CD14-positive monocyte (primary cell): Measurements from ENCODE around the gene HEBP1. TPM values are rescaled to one million over a fixed set of nuclear protein-coding genes. Genes with fewer than 3 reads are reported as not detected.

Experiments used
- DNase-seq, 3 donors: peaks; one replicate each; pipeline ENCODE4 v3.0.0-alpha.2; 2011 to 2022
- H2AFZ ChIP-seq: 2 replicates; pipeline ENCODE4 v1.6.0; 2012; ENCODE audit warnings: mild to moderate bottlenecking, low read depth, low read length, inconsistent platforms; ENCODE audit not compliant: insufficient read depth, poor library complexity, severe bottlenecking
- H3K27ac ChIP-seq, 2 donors: 1 replicate in 1 of 2; 2 replicates in 1 of 2; pipeline ENCODE4 v1.5.1; 2012 to 2013; ENCODE audit warnings: low read length in 2 of 2, control low read depth in 1 of 2, inconsistent platforms in 1 of 2, low read depth in 1 of 2, mild to moderate bottlenecking in 1 of 2
- H3K27me3 ChIP-seq, 2 donors: one replicate each; pipeline versions ENCODE4 v1.6.0 to v1.6.1; 2011 to 2013; ENCODE audit warnings: low read length in 2 of 2; ENCODE audit not compliant: control insufficient read depth in 2 of 2, insufficient read depth in 2 of 2
- H3K36me3 ChIP-seq, 2 donors: replicated peaks in 1 of 2; 1 replicate in 1 of 2; 2 replicates in 1 of 2; pipeline versions ENCODE4 v1.5.1 to v1.6.1; 2012 to 2013; ENCODE audit warnings: low read length in 2 of 2, control low read depth in 1 of 2, inconsistent platforms in 1 of 2, mild to moderate bottlenecking in 1 of 2; ENCODE audit not compliant: insufficient read depth in 2 of 2, control insufficient read depth in 1 of 2
- H3K4me1 ChIP-seq, 2 donors: 1 replicate in 1 of 2; 2 replicates in 1 of 2; pipeline versions ENCODE4 v1.5.1 to v1.6.1; 2012 to 2013; ENCODE audit warnings: low read length in 2 of 2, control low read depth in 1 of 2, inconsistent platforms in 1 of 2, mild to moderate bottlenecking in 1 of 2, moderate library complexity in 1 of 2; ENCODE audit not compliant: insufficient read depth in 2 of 2, control insufficient read depth in 1 of 2
- H3K4me2 ChIP-seq: replicated peaks from 2 replicates; pipeline ENCODE3; 2012; ENCODE audit warnings: low read length, moderate library complexity, mild to moderate bottlenecking; ENCODE audit not compliant: poor library complexity, severe bottlenecking; ENCODE audit errors: extremely low read depth
- H3K4me3 ChIP-seq, 3 experiments: fragments of 200-600 bp in 1 of 3; sonication (generic) in 1 of 3; replicated peaks in 1 of 3; 1 replicate in 2 of 3; 2 replicates in 1 of 3; pipeline ENCODE4 v1.5.1; 2011 to 2013; ENCODE audit warnings: low read length in 3 of 3, mild to moderate bottlenecking in 3 of 3, control low read depth in 2 of 3, low read depth in 2 of 3, inconsistent platforms in 1 of 3, moderate library complexity in 1 of 3
- H3K79me2 ChIP-seq: 2 replicates; pipeline ENCODE4 v1.6.0; 2012; ENCODE audit warnings: mild to moderate bottlenecking, control low read depth, inconsistent platforms, low read length, moderate library complexity; ENCODE audit not compliant: insufficient read depth
- H3K9ac ChIP-seq: 2 replicates; pipeline ENCODE4 v1.6.0; 2017; ENCODE audit warnings: low read length, mild to moderate bottlenecking; ENCODE audit not compliant: insufficient read depth, poor library complexity, severe bottlenecking
- H3K9me3 ChIP-seq, 2 donors: replicated peaks in 1 of 2; 1 replicate in 1 of 2; 2 replicates in 1 of 2; pipeline versions ENCODE4 v1.5.1 to v1.6.1; 2012 to 2013; ENCODE audit warnings: low read length in 2 of 2, control low read depth in 1 of 2; ENCODE audit not compliant: control insufficient read depth in 1 of 2, insufficient read depth in 1 of 2
- H4K20me1 ChIP-seq: 2 replicates; pipeline ENCODE4 v1.6.0; 2012; ENCODE audit warnings: mild to moderate bottlenecking, low read length, control low read depth, moderate library complexity; ENCODE audit not compliant: insufficient read depth
- H3K27ac Mint-ChIP-seq, 7 donors: one replicate each; pipeline ENCODE4 v1.8.0; 2020; ENCODE audit warnings: mild to moderate bottlenecking in 7 of 7, mixed read lengths in 7 of 7, moderate library complexity in 6 of 7, inconsistent platforms in 2 of 7
- H3K27me3 Mint-ChIP-seq, 3 donors: one replicate each; pipeline ENCODE4 v1.8.0; 2021 to 2022; ENCODE audit warnings: low read depth in 3 of 3, mild to moderate bottlenecking in 3 of 3, mixed read lengths in 3 of 3, moderate library complexity in 3 of 3, inconsistent platforms in 1 of 3
- H3K36me3 Mint-ChIP-seq, 2 donors: one replicate each; pipeline ENCODE4 v1.8.0; 2020; ENCODE audit warnings: mixed read lengths in 2 of 2, inconsistent platforms in 1 of 2, mild to moderate bottlenecking in 1 of 2
- H3K4me1 Mint-ChIP-seq: one replicate; pipeline ENCODE4 v1.8.0; 2020; ENCODE audit warnings: mild to moderate bottlenecking, mixed read lengths
- H3K4me3 Mint-ChIP-seq, 2 donors: one replicate each; pipeline ENCODE4 v1.8.0; 2020; ENCODE audit warnings: mild to moderate bottlenecking in 2 of 2, mixed read lengths in 2 of 2, moderate library complexity in 1 of 2
- H3K9me3 Mint-ChIP-seq, 7 donors: one replicate each; pipeline ENCODE4 v1.8.0; 2020 to 2022; ENCODE audit warnings: mixed read lengths in 7 of 7, mild to moderate bottlenecking in 6 of 7, moderate library complexity in 6 of 7, inconsistent platforms in 2 of 7
- CTCF ChIP-seq: fragments of 200-600 bp; IDR thresholded peaks from one replicate; pipeline ENCODE4 v1.8.0; 2022; ENCODE audit warnings: antibody characterized with exemption, mild to moderate bottlenecking
- WGBS: methylation state at CpG from one replicate; pipeline ENCODE4 v1.1.5; 2013; ENCODE audit warnings: missing lambda C conversion rate; ENCODE audit not compliant: insufficient coverage; 5-methylcytosine and 5-hydroxymethylcytosine counted together
- intact Hi-C, 2 donors: fragments of 100-400 bp; cut with micrococcal nuclease; formaldehyde crosslinking; loops; one replicate each; pipeline versions ENCODE4 v1.15.0 to v1.15.1; 2023
- polyA plus RNA-seq, 3 donors: library from polyadenylated mRNA; depleted of rRNA in 1 of 3; unstranded in 2 of 3; stranded (reverse) in 1 of 3; fragments of 300-500 nt in 2 of 3; fragments of >200 nt in 1 of 3; fragmentation: Illumina TruSeq in 2 of 3; gene quantifications; 1 replicate in 2 of 3; 2 replicates in 1 of 3; pipeline ENCODE4 v1.2.3, GENCODE V29; 2012 to 2021

The HEBP1 gene
- polyA plus RNA-seq, 3 donors: 33.4 to 89.3 (median 71.3) TPM

- WGBS: 100% methylated on average over 2 of the region's 3 CpGs
These were observed 3.9 kb downstream of the HEBP1 start for GRCh38 chr12:12996209-12996608.

GRCh38 chr12:12995088-12995487 lies 5.0 kb downstream of the HEBP1 start:
- Mint-ChIP-seq H3K9me3 (no peaks in the 10 kb centered on the region), H3K27ac (peak overlapping the region in 1 of 7 donors; percentile 4), H3K4me3 (no peak overlapping the region), H3K36me3 (peaks cover 3 to 12% of the 10 kb centered on the region in 2 donors), H3K27me3 (no peaks in the 10 kb centered on the region), H3K4me1 (peaks cover 72% of the 10 kb centered on the region)
- peaks cover 53 to 56% of the 10 kb centered on the region in 2 donors for H3K4me1 ChIP-seq
- H4K20me1 ChIP-seq: no peaks in the 10 kb centered on the region
- no peak overlapping the region for H3K4me3 ChIP-seq
- no peaks in the 10 kb centered on the region for H3K36me3 ChIP-seq
- peaks cover 69% of the 10 kb centered on the region for H3K79me2 ChIP-seq
- intact Hi-C loops: no loop called here
- WGBS: no CpG with 5 or more reads among the region's 3 CpGs
- no peaks in the 10 kb centered on the region for H3K27me3 ChIP-seq
- no peak for TF ChIP-seq CTCF
- H3K27ac ChIP-seq: no peak overlapping the region
- no peak overlapping the region for H3K4me2 ChIP-seq
- no peak for DNase-seq
- H3K9me3 ChIP-seq: no peaks in the 10 kb centered on the region
- H3K9ac ChIP-seq: no peak overlapping the region
- H2AFZ ChIP-seq: no peak overlapping the region

More at GRCh38 chr12:12996209-12996608, 3.9 kb downstream of the HEBP1 start:
- Histone ChIP-seq H3K9me3 (no peaks in the 10 kb centered on the region), H3K79me2 (peaks cover 64% of the 10 kb centered on the region), H4K20me1 (no peaks in the 10 kb centered on the region), H2AFZ (no peak overlapping the region), H3K4me2 (no peak overlapping the region), H3K27me3 (no peaks in the 10 kb centered on the region), H3K36me3 (no peaks in the 10 kb centered on the region), H3K9ac (no peak overlapping the region), H3K4me3 (no peak overlapping the region), H3K27ac (no peak overlapping the region), H3K4me1 (peaks cover 52 to 56% of the 10 kb centered on the region in 2 donors)
- no peaks in the 10 kb centered on the region for H3K27me3 Mint-ChIP-seq
- intact Hi-C loops: no loop called here
- no peaks in the 10 kb centered on the region for H3K9me3 Mint-ChIP-seq
- peak overlapping the region in 2 of 7 donors; percentile 24 to 63 for H3K27ac Mint-ChIP-seq
- H3K4me3 Mint-ChIP-seq: no peak overlapping the region
- peaks cover 69% of the 10 kb centered on the region for H3K4me1 Mint-ChIP-seq
- no peak for DNase-seq
- no peak for TF ChIP-seq CTCF
- H3K36me3 Mint-ChIP-seq: peaks cover 3 to 11% of the 10 kb centered on the region in 2 donors
